A673 (cell line): Measurements from ENCODE around the gene PTPRR.

ENCODE experiments used
- CTCF ChIP-seq: fragments of 300-800, 200-600 bp; sonication (generic); conservative IDR thresholded peaks from 2 replicates; pipeline ENCODE4 v1.5.1; 2017; ENCODE audit warnings: low read depth, mild to moderate bottlenecking, antibody characterized with exemption, low read length, moderate library complexity, mixed read lengths
- EZH2 ChIP-seq: fragments of 200-600 bp; sonication (generic); IDR thresholded peaks from 2 replicates; pipeline ENCODE4 v1.6.1; 2017; ENCODE audit warnings: borderline replicate concordance, low read depth, mild to moderate bottlenecking, mixed read lengths, antibody characterized with exemption, low read length; ENCODE audit not compliant: poor library complexity, severe bottlenecking

GRCh38 chr12:70885956-70886355, 34.6 kb downstream of the PTPRR start:
- TF ChIP-seq CTCF, result no peak
- TF ChIP-seq EZH2, result no peak
